Measurements from ENCODE around the gene SSB. TPM values are rescaled to one million over a fixed set of nuclear protein-coding genes. Genes with fewer than 3 reads are reported as not detected.

Gene SSB
- total and polyA plus RNA-seq, 2 of the 13 experiments (the other 11 are each of a cell fraction or from before 2014, with no cell fraction given): 109 to 208 TPM

GRCh38 chr2:169761251-169761969, 37.3 kb upstream of the SSB start (continued):
- TF ChIP-seq ZNF34 (CRISPR knock-in tag; IDR thresholded peaks at IDR 0.05; ENCODE audit: borderline replicate concordance) (no peak), ZFP36L1 (CRISPR knock-in tag; IDR thresholded peaks at IDR 0.05) (0 out of 2 replicates have a peak, but pooled peaks have one; percentile 52), ZNF850 (CRISPR knock-in tag; conservative IDR thresholded peaks at IDR 0.05) (no peak), HDAC1 (CRISPR knock-in tag; IDR thresholded peaks at IDR 0.05) (0 out of 2 replicates have a peak, but pooled peaks have one; percentile 20), ZNF513 (CRISPR knock-in tag; conservative IDR thresholded peaks at IDR 0.05) (no peak), RXRB (CRISPR knock-in tag; IDR thresholded peaks at IDR 0.05; ENCODE audit: borderline replicate concordance) (peak; percentile 76), ZBTB2 (CRISPR knock-in tag; IDR thresholded peaks at IDR 0.05; ENCODE audit: low read depth) (no peak), SOX6 (IDR thresholded peaks at IDR 0.05) (no peak), SOX6 (CRISPR knock-in tag; IDR thresholded peaks at IDR 0.05) (peak; percentile 88), HCFC1 (IDR thresholded peaks at IDR 0.05; ENCODE audit: low read depth, low read length) (no peak), NRL (CRISPR knock-in tag; IDR thresholded peaks at IDR 0.05; ENCODE audit: borderline replicate concordance) (no peak), HNRNPLL (IDR thresholded peaks at IDR 0.05; ENCODE audit: low read depth, low read length, poor library complexity, severe bottlenecking) (no peak), CENPX (CRISPR knock-in tag; IDR thresholded peaks at IDR 0.05) (no peak), KMT2B (CRISPR knock-in tag; IDR thresholded peaks at IDR 0.05) (peak; percentile 36; the same call in 1 of the 2 replicates), ZNF232 (CRISPR knock-in tag; IDR thresholded peaks at IDR 0.05; ENCODE audit: borderline replicate concordance) (no peak), ZNF790 (CRISPR knock-in tag; IDR thresholded peaks at IDR 0.05; ENCODE audit: borderline replicate concordance) (no peak), BORCS8-MEF2B (CRISPR knock-in tag; IDR thresholded peaks at IDR 0.05) (no peak), ZBTB21 (CRISPR knock-in tag; IDR thresholded peaks at IDR 0.05) (no peak), HDAC2 (CRISPR knock-in tag; IDR thresholded peaks at IDR 0.05) (peak; percentile 73), ZNF775 (CRISPR knock-in tag; IDR thresholded peaks at IDR 0.05; ENCODE audit: borderline replicate concordance) (no peak)
- TF ChIP-seq, protein P1, sequence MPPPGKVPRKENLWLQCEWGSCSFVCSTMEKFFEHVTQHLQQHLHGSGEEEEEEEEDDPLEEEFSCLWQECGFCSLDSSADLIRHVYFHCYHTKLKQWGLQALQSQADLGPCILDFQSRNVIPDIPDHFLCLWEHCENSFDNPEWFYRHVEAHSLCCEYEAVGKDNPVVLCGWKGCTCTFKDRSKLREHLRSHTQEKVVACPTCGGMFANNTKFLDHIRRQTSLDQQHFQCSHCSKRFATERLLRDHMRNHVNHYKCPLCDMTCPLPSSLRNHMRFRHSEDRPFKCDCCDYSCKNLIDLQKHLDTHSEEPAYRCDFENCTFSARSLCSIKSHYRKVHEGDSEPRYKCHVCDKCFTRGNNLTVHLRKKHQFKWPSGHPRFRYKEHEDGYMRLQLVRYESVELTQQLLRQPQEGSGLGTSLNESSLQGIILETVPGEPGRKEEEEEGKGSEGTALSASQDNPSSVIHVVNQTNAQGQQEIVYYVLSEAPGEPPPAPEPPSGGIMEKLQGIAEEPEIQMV (CRISPR knock-in tag; IDR thresholded peaks at IDR 0.05; ENCODE audit: low read depth): no peak
- TF ChIP-seq, protein P2, sequence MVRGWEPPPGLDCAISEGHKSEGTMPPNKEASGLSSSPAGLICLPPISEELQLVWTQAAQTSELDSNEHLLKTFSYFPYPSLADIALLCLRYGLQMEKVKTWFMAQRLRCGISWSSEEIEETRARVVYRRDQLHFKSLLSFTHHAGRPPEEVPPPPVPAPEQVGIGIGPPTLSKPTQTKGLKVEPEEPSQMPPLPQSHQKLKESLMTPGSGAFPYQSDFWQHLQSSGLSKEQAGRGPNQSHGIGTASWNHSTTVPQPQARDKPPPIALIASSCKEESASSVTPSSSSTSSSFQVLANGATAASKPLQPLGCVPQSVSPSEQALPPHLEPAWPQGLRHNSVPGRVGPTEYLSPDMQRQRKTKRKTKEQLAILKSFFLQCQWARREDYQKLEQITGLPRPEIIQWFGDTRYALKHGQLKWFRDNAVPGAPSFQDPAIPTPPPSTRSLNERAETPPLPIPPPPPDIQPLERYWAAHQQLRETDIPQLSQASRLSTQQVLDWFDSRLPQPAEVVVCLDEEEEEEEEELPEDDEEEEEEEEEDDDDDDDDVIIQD (CRISPR knock-in tag; IDR thresholded peaks at IDR 0.05; ENCODE audit: low read depth): no peak
- TF ChIP-seq, protein P3, sequence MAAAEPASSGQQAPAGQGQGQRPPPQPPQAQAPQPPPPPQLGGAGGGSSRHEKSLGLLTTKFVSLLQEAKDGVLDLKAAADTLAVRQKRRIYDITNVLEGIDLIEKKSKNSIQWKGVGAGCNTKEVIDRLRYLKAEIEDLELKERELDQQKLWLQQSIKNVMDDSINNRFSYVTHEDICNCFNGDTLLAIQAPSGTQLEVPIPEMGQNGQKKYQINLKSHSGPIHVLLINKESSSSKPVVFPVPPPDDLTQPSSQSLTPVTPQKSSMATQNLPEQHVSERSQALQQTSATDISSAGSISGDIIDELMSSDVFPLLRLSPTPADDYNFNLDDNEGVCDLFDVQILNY (CRISPR knock-in tag; conservative IDR thresholded peaks at IDR 0.05): no peak

Data from HepG2 (cell line).